ENCODE data around the gene GPSM1.
A peak's percentile ranks its signal among the peaks of the same experiment; 100 is the strongest.

GPSM1 gene, protein sequence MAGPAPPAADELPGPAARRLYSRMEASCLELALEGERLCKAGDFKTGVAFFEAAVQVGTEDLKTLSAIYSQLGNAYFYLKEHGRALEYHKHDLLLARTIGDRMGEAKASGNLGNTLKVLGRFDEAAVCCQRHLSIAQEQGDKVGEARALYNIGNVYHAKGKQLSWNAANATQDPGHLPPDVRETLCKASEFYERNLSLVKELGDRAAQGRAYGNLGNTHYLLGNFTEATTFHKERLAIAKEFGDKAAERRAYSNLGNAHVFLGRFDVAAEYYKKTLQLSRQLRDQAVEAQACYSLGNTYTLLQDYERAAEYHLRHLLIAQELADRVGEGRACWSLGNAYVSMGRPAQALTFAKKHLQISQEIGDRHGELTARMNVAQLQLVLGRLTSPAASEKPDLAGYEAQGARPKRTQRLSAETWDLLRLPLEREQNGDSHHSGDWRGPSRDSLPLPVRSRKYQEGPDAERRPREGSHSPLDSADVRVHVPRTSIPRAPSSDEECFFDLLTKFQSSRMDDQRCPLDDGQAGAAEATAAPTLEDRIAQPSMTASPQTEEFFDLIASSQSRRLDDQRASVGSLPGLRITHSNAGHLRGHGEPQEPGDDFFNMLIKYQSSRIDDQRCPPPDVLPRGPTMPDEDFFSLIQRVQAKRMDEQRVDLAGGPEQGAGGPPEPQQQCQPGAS

DNA sequence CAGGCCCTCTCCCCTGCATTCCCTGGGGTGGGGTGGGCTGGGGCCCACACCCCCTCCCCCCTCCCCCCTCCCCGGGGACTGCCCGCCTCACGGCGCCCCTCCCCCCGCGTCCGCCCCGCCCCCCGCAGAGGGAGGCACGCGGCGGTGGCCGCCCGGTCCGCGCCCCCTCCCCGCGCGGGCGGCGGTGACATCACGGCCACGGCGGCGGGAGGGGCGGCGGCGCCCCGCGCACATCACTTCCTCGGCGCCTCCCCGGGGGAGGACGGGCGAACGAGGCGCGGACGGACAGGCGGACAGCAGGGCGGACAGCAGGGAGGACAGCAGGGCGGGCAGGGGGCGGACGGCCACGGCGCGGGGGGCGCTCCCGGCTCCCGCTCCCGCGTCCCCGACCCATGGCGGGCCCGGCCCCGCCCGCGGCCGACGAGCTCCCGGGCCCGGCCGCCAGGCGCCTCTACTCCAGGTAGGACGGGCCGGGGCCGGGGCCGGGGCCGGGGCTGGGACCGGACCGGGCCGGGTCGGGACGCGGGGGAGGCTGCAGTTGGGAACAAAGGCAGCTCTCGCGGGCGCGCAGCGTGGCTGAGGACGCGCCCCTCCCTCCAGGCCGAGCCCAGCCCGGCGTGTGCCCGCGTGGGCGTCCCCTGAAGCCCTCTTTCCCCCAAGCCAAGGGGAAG lies at the start of gene GPSM1:
GPSM1 (plus strand) TSS at position 236 of the 671 bp plus-strand sequence; CDS start at position 393, 157 bp downstream.
- peak; percentile 48 to 63 for ATAC-seq

DNA sequence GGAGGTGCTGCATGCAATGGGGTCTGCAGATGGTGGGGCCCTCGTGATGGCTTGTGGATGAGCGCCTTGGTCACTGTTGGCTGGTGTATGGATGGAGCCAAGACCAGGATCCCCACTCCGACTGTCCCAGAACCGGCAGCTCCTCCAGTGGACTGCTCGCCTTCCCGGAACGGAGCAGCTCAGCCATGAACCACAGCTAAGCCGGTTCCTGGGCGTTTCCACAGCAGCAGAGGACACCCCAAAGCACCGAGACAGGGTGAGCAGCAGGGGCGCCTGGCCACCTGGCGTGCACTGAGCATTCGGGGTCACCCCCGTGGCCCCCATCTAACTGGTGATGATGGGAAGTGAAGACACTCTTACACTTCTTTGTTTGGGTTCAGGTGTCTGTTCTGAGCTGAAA lies 49.6 kb upstream of the GPSM1 start:
- no peak for ATAC-seq

DNA sequence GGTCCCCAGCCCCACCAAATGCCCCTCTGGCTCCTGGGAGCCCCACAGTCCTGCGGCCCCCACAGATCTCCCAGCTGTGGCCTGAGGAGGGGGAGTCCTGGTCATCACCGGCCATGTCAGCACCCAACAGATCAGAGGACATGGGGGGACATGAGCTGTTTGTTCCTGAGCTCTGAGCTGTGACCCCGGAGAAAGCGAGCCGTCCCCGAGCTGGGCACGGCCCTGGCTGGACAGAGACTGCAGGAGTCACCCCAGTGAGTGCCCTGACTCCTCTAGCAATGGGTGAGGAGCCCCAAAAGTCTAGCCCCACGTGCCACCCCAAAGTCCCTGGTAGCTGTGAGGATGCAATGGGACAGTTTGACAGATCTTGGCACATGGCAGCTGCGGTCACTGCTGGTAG lies 49.1 kb upstream of the GPSM1 start:
- ATAC-seq = no peak

DNA sequence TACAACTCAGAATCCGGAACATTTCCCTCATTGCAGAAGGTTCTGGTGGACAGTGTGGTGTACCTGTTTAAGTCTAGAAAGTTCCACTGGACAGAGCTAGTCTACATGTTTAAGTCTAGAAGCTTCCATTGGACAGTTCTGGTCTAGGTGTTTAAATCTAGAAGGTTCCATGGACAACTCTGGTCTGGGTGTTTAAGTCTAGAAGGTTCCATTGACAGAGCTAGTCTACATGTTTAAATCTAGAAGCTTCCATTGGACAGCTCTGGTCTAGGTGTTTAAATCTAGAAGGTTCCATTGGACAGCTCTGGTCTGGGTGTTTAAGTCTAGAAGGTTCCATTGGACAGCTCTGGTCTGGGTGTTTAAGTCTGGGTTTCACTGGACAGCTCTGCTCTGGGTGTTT lies 48.4 kb upstream of the GPSM1 start:
- ATAC-seq = no peak

DNA sequence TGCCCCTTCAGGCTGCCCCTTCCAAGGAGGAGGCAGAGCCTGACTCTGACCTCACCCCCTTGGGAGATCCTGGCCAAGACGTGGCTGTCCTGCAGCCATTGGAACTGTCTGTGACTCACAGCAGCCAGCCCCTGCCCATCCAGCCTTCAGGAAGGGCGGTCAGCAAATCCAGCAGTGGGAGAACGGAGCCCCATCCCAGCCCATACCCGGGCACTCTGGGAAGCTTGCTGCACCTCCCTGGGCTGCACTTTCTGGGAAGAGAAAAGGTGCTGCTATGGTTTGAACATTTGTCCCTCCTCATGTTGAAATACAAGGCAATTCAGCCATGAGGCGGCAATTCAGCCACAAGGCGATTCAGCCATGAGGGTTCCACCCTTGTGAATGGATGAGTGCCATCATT lies 47.9 kb upstream of the GPSM1 start:
- no peak for ATAC-seq

DNA sequence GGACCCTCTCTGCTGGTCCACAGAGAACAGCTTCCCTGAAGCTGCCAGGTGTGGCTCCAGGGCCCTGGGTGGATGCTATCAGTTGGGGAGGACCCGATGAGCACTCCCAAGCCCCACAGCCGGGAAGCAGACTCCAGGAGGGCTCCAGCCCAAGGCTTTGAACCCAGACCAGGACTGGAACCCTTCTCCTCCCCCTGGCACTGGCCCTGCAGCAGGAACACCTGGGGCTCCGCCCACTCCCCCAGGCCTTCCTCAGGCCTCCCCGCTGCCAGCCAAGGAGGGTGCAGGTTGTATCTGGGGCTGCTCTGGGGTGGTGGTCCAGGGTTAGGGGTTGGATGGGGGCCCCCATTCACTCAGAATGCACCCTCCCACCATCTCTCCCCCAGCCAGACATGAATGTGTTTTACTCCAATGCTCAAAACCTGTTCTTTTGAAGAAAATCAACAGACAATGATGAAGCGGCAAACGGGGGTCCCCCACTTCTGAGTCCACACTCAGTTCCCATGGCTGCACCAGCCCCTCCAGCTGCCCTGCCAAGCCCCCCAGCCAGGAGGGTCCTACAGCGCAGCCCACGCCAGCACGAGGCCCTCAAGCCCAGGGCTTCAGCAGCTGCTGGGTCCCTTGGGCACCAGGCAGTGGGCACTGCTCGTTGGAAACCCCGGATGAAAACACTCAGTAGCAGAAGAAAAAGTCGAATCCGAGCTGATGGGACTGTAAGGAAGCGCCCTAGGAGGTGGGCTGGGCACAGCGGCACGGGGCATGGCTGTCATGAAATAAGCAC lies 46.6 kb upstream of the GPSM1 start:
- no peak for ATAC-seq

DNA sequence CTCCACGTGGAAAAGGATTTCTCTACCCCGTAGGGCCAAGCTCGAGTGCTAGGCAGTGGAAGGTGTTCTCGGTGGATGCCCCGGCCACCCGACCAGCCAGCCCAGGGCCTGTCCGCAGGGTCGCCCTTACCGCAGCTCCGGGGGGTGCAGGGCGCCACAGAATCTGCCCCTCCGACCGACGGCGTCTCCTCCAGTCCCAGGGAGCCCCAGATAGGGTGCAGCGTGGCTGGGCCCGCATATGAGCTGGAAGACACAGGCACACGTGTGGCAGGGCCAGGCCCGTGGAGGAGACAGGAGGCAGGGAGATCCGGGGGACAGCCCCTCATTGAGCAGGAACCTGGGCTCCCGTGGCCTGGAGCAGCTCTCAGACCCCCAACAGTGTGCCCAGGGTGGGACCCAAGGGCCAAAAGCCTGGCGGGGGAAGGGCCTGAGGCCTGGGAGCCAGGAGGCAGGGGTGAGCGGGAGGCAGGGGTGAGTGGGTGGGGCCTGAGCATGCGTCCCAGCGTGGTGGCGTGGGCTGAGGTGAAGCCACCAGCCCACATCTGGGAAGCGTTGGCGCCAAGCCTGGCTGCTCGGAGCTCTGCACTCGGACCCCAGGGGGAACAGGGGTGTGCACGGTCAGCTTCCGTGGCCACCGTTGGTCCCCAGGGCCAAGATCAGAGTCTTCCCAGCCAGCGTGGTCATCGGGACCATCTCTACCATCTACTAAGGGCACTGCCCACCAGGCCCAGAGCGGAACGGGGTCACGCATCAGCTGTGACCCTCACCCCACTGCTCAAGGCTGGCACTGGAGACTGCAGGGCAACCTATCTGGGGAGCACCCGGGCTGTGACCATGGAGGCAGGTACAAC lies 45.7 kb upstream of the GPSM1 start:
- no peak for ATAC-seq

DNA sequence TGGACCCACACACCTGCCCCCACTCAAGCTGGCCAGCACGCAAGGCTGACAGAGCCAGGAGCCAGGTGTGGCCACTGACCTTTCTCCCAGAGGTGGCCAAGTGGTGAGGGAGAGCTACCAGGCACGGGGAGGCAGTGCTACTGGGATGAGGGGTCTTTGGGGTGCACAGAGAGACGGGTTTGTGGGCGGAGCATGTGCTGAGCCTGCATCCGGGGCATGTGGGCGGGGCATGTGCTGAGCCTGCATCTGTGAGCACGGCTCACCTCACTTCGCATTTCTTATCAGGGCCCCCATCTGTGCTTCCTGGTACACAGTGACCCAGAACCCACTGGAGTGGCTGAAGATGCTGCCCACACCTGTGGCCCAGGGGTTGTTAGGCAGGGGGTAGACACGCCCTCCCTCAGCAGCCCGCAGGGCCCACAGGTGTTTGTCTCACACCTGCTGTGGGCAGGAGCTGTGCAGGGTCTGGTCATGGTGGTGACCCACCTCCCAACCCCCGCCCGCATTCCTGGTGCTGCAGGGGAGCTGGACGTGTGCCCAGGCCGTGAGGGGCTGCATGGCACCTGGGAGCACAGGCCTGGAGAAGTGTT lies 45.0 kb upstream of the GPSM1 start:
- ATAC-seq = no peak

DNA sequence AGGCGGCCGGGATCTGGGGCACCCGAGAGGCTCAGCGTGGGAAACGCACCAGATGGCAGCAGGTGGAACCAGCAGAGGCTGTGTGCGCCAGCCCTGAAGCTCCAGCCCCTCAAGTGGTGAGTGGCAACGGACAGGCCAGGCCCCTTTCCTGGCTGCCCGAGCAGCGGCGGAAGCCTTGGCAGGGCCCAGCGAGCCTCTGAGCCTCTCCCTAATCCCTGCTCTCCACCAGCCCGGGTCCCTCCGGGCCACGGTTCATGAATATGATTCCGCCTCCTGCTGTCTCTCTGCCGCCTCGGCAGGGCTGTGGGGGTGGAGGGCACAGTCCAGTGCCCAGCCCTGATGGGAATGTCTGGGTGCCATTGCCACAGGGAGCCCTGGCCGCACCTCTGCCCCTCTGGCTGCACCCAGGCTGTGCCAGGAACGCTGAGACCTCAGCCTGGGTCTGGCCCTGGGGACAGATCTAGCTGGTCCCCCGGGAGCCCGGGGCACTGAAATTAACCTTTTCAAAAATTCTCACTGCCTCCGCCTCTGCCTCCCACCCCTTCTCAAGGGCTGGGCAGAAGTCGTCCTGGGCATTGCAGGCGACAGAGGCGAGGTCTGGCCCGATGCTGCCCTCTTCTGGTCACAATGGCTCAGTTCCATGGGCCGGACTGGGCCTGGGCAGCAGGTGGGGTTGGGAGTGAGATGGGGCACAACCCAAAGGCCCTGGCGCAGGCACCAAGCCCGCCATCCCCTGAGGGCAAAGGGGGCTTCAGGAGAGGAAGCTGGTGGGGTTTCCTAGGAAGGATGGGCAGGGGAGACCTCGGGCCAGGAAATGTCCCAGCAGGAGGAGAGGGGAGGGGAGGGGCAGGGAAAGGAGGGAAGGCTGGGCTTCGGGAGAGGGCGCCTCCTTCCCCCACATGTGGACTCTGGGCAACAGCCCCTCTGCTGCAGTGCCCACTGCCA lies 43.8 kb upstream of the GPSM1 start:
- peak; percentile 86 to 91 for ATAC-seq

DNA sequence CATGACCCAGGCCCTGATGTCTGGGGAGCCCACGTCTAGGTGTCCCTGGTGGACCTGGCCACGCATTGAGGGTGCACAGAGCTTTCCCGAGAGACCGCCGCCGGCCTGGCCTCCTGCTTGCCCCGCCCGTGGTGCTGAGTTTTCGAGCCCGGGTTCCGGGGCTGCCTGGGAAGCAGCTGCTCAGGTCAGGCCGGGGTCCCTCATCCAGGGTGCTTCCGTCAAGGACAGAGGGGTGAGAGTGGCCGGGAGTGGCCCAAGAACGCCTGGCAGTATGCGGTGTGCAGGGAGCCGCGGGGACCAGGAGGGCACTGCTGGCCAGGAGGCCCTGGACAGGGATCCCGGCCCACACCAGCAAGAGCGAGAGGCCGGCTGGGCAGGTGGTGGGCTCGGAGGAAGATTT lies 43.0 kb upstream of the GPSM1 start:
- ATAC-seq = no peak

DNA sequence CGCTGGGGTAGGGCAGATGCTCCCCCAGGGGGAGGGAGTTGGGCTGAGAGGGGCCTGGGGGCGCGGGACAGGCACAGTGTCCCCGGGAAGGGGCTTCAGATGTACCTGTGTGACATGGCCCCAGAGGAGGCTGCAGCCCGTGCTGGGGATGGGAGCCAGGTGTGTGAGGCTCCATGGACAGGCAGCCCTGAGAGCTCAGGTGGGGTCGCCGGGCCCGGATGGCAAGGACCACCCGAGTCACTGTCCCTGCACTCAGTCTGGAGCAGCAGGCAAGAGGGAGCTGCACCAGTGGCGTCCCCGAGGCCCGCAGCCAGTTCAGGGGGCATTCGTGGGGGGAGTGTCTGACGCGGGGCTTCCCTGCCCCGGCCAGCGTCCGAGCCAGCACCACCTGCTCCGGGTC lies 42.4 kb upstream of the GPSM1 start:
- ATAC-seq = no peak

DNA sequence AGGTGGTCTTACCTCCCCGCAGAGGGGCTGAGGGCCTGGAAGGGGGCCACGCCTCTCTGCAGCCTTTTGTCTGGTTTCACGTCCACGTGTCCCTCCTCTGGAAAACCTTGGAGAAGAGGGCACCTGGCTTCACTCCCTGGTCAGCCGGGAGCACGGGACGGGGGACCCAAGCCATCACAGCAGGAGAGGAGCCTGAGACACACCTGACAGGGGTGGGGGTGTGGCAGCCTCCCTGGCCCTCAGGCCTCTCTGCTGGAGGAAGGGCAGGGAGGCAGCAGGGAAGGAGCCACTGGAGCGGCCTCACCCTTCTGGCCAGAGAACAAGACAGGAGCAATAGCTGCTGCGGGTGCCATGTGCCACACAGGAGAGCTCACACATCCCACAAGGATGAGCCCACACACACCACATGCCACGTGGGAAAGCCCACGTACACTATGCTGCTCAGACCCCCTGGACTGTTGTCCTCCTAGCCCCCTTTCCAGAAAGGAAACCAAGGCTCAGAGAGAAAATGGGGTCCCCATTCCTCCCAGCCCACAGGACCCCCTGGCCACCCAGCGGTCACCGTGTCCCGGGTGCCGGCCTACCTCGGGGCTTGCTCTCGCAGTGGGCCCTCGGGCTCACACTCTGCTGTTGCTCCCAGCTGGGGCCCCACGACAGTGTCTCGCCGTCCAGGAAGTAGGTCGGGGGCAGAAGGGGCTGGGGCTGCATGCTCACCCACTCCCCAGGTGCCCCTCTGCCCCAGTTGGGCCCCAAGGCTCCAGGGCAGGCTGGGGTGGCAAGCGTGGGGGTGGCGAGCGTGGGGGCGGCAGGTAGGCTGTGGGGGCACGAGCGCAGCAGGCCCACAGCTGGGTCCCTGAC lies 41.6 kb upstream of the GPSM1 start:
- ATAC-seq = no peak

DNA sequence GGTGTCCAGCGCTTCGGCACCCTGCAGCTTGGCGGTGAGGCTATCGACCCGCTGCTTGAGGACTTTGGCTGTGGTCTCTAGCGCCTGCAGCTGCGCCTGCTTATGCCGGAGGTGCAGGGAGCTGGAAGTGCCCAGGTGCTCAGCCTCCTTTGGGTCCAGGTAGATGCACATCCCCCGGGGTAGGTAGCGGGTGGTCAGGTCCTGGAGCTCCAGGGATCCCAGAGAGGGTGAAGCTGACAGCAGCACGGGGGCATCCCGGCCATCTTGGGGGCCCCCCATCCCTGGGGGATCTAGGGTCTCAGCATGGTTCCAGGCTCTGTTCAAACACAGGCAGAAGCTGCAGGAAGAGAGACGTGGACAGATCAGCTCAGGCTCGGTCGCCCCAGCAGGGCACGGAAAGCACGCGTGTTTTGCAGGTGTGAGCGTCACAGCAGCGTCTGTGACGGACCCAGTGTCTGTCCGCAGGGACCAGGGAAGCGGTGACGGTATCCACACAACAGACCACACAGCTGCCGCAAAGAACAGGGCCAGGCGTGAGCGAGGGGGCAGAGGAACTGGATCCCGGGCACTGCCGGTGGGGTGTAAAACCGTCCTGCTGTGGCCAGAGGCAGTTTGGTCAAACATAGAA lies 40.9 kb upstream of the GPSM1 start:
- no peak for ATAC-seq

DNA sequence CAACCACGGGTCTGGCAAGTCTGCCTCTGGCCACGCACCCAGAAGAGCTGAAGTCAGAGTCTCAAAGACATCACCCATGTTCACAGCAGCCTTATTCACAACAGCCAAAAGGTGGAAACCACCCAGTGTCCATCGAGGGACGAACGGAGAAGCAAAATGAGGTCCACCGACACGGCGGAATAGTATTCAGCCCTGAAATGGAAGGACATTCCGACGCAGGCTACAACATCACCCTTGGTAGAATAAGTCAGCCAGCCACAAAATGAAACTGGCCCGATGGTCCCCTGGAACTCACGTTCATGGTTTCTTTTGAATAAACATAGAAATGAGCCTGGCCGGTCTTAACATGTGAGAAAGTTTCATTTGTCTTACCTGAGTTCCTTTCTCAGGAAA lies 40.4 kb upstream of the GPSM1 start:
- ATAC-seq = no peak

DNA sequence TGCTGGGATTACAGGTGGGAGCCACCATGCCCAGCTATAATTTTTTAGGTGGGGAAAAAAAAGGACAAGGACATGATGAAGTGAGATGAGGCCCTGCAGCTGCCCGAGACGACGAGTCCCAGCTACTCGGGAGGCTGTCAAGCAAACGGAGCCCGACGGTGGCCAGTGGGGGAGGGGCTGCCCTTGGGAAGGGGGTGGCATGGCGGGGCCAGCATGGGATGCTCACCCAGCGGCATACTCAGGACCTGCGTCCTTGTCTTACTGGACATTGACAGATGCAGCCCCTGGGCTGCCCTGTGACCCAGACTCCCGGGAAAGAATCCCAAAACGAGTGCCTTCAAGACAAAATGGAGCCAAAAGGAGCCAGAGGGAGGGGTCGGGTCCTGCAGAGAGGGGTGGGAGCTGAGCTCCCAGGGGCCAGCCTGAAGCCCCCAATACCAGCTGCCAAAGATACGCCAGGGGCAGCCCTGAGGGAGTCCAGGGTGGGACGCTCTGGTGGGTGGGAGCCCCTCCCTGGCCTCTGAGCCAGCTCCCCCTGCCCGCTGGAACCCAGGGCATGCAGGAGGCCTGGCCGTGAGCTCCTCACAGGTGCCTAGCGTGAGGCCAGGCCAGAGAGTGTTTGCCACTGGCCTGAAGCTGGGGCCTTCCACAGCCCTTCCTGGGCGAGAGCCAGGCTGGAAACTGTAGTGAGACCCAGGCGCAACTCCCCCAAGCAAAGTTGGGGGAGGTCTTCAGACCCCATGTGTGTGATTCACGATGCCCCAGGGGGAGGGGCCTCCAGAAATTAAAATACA lies 39.2 kb upstream of the GPSM1 start:
- ATAC-seq = no peak

DNA sequence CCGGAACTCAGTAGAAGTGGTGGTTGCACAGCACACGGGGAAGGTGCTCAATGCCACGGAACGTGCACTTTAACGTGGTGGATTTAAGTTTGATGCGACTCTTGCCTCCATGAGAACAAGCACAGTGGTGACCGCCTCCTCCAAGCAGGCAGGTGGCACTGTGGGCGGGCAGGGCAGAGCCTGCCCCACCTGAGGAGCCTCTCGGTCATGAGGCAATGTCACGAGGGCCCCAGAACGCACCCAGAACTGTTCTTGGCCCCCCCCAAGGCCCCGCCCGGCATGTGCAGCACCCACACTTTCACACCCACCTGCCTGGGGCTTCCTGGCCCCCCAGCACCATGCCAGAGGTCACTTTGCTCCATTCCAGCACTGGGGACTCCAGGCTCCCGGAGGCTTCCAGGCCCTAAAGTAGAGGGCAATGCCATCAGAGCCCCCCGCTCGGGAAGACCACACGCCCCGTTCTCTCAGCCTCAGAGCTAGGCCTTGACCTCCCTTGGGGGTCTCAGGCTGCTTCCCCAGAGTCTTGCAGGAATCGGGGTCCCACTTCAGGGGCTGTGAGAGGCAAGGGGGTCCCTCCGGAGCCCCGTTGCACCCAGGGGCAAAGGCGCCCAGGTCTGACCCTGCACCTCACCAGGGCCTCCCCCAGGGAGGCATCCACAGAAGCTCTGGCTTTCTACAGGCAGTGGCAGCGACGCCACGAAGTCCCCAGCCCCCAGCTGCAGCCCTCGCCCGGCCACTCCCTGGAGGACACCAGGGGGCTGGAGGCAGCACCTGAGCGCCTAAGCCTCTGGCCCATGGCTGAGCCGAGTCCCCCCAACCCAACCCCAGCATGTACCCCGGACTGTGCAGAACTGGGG lies 37.5 kb upstream of the GPSM1 start:
- ATAC-seq = no peak

DNA sequence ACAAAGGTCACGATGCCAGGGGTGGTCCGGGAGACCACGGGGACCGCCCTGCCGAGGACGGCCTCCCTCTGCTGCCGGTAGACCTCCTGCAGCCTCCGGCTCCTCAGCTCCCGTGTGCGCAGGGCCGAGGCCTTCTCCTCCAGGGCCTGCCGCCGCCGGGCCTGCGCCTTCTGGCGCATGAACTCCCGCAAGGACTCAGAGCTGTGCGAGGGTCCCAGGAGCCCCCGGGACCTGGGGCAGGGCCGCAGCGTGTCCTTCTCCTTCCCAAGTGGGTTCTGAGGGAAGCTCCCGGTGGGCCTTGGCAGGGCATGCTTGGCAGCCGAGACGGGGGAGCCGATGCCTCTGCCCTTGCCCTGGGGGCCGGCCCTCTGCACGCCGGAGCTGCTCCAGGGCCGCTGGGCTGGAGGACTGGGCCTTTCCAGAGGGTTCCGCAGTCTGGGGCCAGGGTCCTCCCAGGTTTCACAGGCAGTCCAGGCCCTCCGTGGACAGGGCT lies 36.8 kb upstream of the GPSM1 start:
- ATAC-seq = no peak

All from activated CD4-positive, CD25-positive, alpha-beta regulatory T cell treated with anti-CD3 and anti-CD28 coated beads, Interleukin-2, amount 50 U/mL, for 24 hours (primary cell).